Measurements from ENCODE around the gene PTPRF.

- TF ChIP-seq CTCF (conservative IDR thresholded peaks at IDR 0.05; ENCODE audit: low read depth, low read length) (no peak), EZH2 (IDR thresholded peaks at IDR 0.05; ENCODE audit: borderline replicate concordance, low read depth, low read length, poor library complexity, severe bottlenecking) (no peak)
Observed at GRCh38 chr1:43671626-43672330, 141.1 kb downstream of the PTPRF start.
